Activated naive CD8-positive, alpha-beta T cell (primary cell): Measurements from ENCODE around the gene ZNRF4.

Experiments used
- H3K27ac Mint-ChIP-seq: one replicate; pipeline ENCODE4 v1.8.0; 2021; ENCODE audit warnings: mixed read lengths
- H3K27me3 Mint-ChIP-seq: one replicate; pipeline ENCODE4 v1.8.0; 2021; ENCODE audit warnings: mixed read lengths
- H3K36me3 Mint-ChIP-seq: one replicate; pipeline ENCODE4 v1.8.0; 2021; ENCODE audit warnings: mixed read lengths
- H3K4me1 Mint-ChIP-seq: one replicate; pipeline ENCODE4 v1.8.0; 2021; ENCODE audit warnings: low read depth, mixed read lengths
- H3K4me3 Mint-ChIP-seq: one replicate; pipeline ENCODE4 v1.8.0; 2021; ENCODE audit warnings: mild to moderate bottlenecking, mixed read lengths
- H3K9me3 Mint-ChIP-seq: one replicate; pipeline ENCODE4 v1.8.0; 2021; ENCODE audit warnings: low read depth, mixed read lengths

ZNRF4 gene

DNA sequence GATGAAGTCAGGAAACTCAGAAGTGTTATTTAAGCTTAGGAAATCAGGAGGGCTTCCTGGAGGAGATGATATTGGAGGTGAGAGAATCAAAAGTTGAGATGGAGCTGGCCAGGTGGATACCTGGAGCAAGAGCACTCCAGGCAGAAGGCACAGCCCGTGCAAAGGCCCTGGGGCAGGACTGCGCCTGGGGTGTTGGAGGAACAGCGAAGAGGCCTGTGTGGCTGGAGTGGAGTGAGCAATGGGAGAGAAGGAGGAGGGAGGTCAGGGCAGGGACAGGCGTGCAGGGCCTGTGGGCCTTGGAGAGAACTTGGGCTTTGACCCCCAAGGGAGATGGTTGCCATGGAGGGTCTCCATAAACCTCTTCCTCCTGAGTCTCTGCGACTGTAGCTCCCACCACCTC, 42.1 kb downstream of the ZNRF4 start:
- peaks cover 7% of the 10 kb centered on the region for H3K36me3 Mint-ChIP-seq

DNA sequence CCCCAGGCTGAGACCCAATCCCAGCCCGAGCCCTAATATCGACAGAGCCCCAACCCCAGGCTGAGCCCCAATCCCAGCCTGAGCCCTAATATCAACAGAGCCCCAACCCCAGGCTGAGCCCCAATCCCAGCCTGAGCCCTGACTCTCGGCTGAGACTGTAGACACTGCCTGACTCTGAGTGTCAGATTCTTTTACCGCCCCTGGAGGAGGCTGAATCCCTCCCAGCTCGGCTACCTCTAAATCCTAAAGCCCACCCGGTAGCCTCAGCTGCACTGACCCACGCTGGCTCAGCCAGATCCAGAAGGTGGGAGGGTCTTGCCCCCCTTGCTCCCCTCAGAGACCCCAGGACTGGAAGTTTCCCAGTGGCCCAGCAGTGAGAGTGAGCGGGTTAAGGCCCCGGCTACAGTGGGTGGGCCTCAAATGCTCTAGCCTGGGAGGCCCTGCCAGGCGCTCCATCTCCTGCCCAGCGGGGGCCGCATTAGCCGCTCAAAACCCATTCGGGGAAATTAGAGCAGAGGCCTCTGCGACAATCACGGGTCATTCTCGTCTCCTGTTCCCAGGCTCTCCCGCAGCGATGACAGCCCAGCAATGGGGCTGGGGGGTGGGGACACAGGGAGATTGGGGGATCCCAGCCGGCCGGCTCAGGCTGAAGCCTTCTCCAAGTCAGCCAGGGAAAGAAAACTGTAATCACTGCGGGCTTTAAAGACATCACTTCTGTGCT, 43.8 kb downstream of the ZNRF4 start:
- Mint-ChIP-seq H3K9me3 (peaks cover 18% of the 10 kb centered on the region), H3K27ac (no peak overlapping the region), H3K4me1 (no peaks in the 10 kb centered on the region), H3K27me3 (peaks cover 22% of the 10 kb centered on the region), H3K4me3 (no peak overlapping the region), H3K36me3 (peaks cover 11% of the 10 kb centered on the region)

More for the DNA sequence above, 42.1 kb downstream of the ZNRF4 start:
- no peak overlapping the region for H3K27ac Mint-ChIP-seq
- H3K4me1 Mint-ChIP-seq: no peaks in the 10 kb centered on the region
- peaks cover 12% of the 10 kb centered on the region for H3K9me3 Mint-ChIP-seq
- peaks cover 22% of the 10 kb centered on the region for H3K27me3 Mint-ChIP-seq
- H3K4me3 Mint-ChIP-seq: no peak overlapping the region

DNA sequence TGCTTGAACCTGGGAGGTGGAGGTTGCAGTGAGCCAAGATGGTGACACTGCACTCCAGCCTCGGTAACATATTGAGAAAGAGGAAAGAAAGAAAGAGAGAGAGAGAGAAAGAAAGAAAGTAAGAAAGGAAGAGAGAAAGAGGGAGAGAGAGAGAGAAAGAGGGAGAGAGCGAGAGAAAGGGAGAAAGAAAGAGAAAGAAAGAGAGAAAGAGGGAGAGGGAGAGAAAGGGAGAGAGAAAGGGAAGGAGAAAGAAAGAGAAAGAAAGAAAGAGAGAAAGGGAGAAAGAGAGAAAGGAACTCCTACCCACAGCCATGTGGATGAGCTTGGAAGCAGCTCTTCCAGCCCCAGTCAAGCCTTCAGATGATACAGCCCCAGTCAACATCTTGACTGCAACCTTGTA, 46.7 kb downstream of the ZNRF4 start:
- H3K9me3 Mint-ChIP-seq: peaks cover 18% of the 10 kb centered on the region
- no peak overlapping the region for H3K4me3 Mint-ChIP-seq
- H3K27me3 Mint-ChIP-seq: peaks cover 13% of the 10 kb centered on the region
- peaks cover 11% of the 10 kb centered on the region for H3K36me3 Mint-ChIP-seq
- H3K4me1 Mint-ChIP-seq: no peaks in the 10 kb centered on the region
- H3K27ac Mint-ChIP-seq: no peak overlapping the region

DNA sequence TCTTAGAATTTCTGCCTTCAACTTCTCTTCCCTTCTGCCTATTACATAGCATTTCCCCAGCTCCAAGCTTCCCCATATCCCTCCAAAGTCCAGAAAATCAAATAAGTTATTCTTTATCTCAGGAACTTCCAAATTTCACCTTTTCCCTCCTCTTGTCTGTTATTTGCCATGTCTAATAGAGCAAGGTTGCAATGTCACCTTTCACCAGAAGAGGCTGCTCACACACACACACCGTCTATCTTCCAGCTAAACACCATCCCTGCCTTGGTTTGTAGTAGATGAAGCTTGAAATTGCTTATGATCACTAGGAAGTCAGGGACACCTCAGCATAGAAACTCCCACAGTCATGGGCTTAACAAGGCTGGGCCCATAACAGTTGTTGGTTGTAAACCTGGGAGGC, 48.4 kb downstream of the ZNRF4 start:
- Mint-ChIP-seq H3K4me3 (no peak overlapping the region), H3K36me3 (peaks cover 11% of the 10 kb centered on the region), H3K27ac (no peak overlapping the region), H3K4me1 (no peaks in the 10 kb centered on the region), H3K9me3 (peaks cover 18% of the 10 kb centered on the region), H3K27me3 (peaks cover 11% of the 10 kb centered on the region)

DNA sequence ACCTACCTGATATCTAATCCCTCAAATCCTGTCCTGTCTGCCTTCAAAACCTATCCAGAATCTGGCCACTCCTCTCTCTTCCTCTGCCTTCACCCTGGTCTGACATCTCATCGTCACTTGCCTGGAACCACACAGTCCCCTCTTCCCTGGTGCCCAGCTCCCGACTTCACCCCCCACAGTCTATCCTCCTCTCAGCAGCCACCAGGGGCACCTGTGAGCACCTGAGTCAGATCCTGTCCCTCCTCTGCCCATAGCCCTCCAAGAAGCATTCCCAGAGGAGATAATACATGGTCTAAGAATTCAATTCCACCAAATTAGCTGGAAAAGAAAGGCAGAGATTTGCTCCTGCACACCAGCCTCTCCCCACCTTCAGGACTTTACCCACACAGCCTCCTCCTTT, 48.9 kb downstream of the ZNRF4 start:
- peaks cover 11% of the 10 kb centered on the region for H3K36me3 Mint-ChIP-seq
- no peaks in the 10 kb centered on the region for H3K4me1 Mint-ChIP-seq
- H3K27ac Mint-ChIP-seq: no peak overlapping the region
- H3K9me3 Mint-ChIP-seq: peaks cover 18% of the 10 kb centered on the region
- H3K27me3 Mint-ChIP-seq: peaks cover 11% of the 10 kb centered on the region
- H3K4me3 Mint-ChIP-seq: no peak overlapping the region
